ENCODE measurements around the gene SYMPK. TPM values are rescaled to one million over a fixed set of nuclear protein-coding genes. Genes with fewer than 3 reads are reported as not detected.
"Not testable (repeated sequence)": the region's sequence is repeated elsewhere in the genome, so short reads cannot be mapped to it uniquely, and the experiment has no call there.

SYMPK gene
- total RNA-seq, 1 donor from 2014 or later, result 70.0 TPM

DNA sequence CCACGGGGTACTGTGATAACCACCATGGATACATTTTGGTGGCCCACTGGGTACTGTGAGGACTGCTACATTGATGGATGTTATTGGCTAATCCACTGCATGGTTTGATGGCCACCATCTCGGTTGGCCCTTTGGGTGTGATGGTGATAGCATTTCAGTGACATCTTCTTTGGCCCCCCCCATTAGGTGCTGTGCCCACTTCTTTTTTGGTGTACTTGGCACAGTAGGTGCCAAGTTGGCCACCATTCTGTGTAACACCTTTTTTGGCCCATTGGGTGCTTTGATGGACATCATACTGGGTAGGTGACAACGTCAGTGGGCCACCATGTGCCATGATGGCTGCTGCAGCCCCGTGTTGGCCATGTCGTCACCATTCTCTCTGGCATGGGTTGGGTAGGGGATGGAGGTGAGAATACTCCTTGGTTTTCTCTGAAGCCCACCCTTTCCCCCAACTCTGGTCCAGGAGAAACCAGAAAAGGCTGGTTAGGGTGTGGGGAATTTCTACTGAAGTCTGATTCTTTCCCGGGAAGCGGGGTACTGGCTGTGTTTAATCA lies 10.3 kb upstream of the SYMPK start:
- Histone ChIP-seq H3K4me3 (ENCODE audit: insufficient read depth, low read depth, low read length) (no peak overlapping the region), H3K9ac (ENCODE audit: low read length) (no peak overlapping the region), H4K20me1 (ENCODE audit: insufficient read depth, low read length) (no peaks in the 10 kb centered on the region), H3K79me2 (ENCODE audit: insufficient read depth, low read length) (no peaks in the 10 kb centered on the region), H3K27ac (ENCODE audit: low read depth, low read length) (no peak overlapping the region), H2AFZ (ENCODE audit: low read depth, low read length) (no peak overlapping the region), H3K27me3 (ENCODE audit: insufficient read depth, low read length) (no peaks in the 10 kb centered on the region), H3K4me1 (ENCODE audit: insufficient read depth, low read length) (peaks cover 11% of the 10 kb centered on the region), H3K9me3 (ENCODE audit: insufficient read depth, low read depth, low read length) (no peaks in the 10 kb centered on the region), H3K4me2 (ENCODE audit: low read length) (no peak overlapping the region), H3K36me3 (ENCODE audit: insufficient read depth, low read length) (no peaks in the 10 kb centered on the region)
- no peak for FAIRE-seq
- no peaks in the 10 kb centered on the region for H3K4me1 Mint-ChIP-seq (ENCODE audit: low read depth, unreplicated experiment)
- no peaks in the 10 kb centered on the region for H3K27me3 Mint-ChIP-seq (ENCODE audit: low read depth, unreplicated experiment)
- no peaks in the 10 kb centered on the region for H3K9me3 Mint-ChIP-seq (ENCODE audit: unreplicated experiment)
- H3K4me3 Mint-ChIP-seq (ENCODE audit: unreplicated experiment), result no peak overlapping the region
- DNase-seq (ENCODE audit: low read depth), result no peak
- no peak overlapping the region for H3K27ac Mint-ChIP-seq (ENCODE audit: unreplicated experiment)
- no peaks in the 10 kb centered on the region for H3K36me3 Mint-ChIP-seq (ENCODE audit: low read depth, unreplicated experiment)
- TF ChIP-seq, protein P1, sequence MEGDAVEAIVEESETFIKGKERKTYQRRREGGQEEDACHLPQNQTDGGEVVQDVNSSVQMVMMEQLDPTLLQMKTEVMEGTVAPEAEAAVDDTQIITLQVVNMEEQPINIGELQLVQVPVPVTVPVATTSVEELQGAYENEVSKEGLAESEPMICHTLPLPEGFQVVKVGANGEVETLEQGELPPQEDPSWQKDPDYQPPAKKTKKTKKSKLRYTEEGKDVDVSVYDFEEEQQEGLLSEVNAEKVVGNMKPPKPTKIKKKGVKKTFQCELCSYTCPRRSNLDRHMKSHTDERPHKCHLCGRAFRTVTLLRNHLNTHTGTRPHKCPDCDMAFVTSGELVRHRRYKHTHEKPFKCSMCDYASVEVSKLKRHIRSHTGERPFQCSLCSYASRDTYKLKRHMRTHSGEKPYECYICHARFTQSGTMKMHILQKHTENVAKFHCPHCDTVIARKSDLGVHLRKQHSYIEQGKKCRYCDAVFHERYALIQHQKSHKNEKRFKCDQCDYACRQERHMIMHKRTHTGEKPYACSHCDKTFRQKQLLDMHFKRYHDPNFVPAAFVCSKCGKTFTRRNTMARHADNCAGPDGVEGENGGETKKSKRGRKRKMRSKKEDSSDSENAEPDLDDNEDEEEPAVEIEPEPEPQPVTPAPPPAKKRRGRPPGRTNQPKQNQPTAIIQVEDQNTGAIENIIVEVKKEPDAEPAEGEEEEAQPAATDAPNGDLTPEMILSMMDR (IDR thresholded peaks at IDR 0.05; ENCODE audit: insufficient read depth, low read depth, low read length), result no peak
- no peak for TF ChIP-seq EZH2 (IDR thresholded peaks at IDR 0.05; ENCODE audit: insufficient read depth, low read length)

DNA sequence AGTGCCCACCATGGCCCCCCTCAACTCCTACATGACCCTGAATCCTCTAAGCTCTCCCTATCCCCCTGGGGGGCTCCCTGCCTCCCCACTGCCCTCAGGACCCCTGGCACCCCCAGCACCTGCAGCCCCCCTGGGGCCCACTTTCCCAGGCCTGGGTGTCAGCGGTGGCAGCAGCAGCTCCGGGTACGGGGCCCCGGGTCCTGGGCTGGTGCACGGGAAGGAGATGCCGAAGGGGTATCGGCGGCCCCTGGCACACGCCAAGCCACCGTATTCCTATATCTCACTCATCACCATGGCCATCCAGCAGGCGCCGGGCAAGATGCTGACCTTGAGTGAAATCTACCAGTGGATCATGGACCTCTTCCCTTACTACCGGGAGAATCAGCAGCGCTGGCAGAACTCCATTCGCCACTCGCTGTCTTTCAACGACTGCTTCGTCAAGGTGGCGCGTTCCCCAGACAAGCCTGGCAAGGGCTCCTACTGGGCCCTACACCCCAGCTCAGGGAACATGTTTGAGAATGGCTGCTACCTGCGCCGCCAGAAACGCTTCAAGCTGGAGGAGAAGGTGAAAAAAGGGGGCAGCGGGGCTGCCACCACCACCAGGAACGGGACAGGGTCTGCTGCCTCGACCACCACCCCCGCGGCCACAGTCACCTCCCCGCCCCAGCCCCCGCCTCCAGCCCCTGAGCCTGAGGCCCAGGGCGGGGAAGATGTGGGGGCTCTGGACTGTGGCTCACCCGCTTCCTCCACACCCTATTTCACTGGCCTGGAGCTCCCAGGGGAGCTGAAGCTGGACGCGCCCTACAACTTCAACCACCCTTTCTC lies 9.4 kb upstream of the SYMPK start:
- no peak overlapping the region for H3K4me3 Mint-ChIP-seq (ENCODE audit: unreplicated experiment)
- Histone ChIP-seq H3K27me3 (ENCODE audit: insufficient read depth, low read length) (no peaks in the 10 kb centered on the region), H3K27ac (ENCODE audit: low read depth, low read length) (no peak overlapping the region), H3K79me2 (ENCODE audit: insufficient read depth, low read length) (no peaks in the 10 kb centered on the region), H3K4me3 (ENCODE audit: insufficient read depth, low read depth, low read length) (no peak overlapping the region), H3K9me3 (ENCODE audit: insufficient read depth, low read depth, low read length) (no peaks in the 10 kb centered on the region), H2AFZ (ENCODE audit: low read depth, low read length) (no peak overlapping the region), H3K4me2 (ENCODE audit: low read length) (no peak overlapping the region), H4K20me1 (ENCODE audit: insufficient read depth, low read length) (no peaks in the 10 kb centered on the region), H3K36me3 (ENCODE audit: insufficient read depth, low read length) (no peaks in the 10 kb centered on the region), H3K4me1 (ENCODE audit: insufficient read depth, low read length) (peaks cover 11% of the 10 kb centered on the region), H3K9ac (ENCODE audit: low read length) (no peak overlapping the region)
- FAIRE-seq (no peak), DNase-seq (ENCODE audit: low read depth) (no peak)
- no peaks in the 10 kb centered on the region for H3K36me3 Mint-ChIP-seq (ENCODE audit: low read depth, unreplicated experiment)
- H3K4me1 Mint-ChIP-seq (ENCODE audit: low read depth, unreplicated experiment), result no peaks in the 10 kb centered on the region
- no peak for TF ChIP-seq EZH2 (IDR thresholded peaks at IDR 0.05; ENCODE audit: insufficient read depth, low read length)
- TF ChIP-seq, protein P1 (IDR thresholded peaks at IDR 0.05; ENCODE audit: insufficient read depth, low read depth, low read length), result no peak
- no peaks in the 10 kb centered on the region for H3K27me3 Mint-ChIP-seq (ENCODE audit: low read depth, unreplicated experiment)
- H3K27ac Mint-ChIP-seq (ENCODE audit: unreplicated experiment), result no peak overlapping the region
- H3K9me3 Mint-ChIP-seq (ENCODE audit: unreplicated experiment), result no peaks in the 10 kb centered on the region

DNA sequence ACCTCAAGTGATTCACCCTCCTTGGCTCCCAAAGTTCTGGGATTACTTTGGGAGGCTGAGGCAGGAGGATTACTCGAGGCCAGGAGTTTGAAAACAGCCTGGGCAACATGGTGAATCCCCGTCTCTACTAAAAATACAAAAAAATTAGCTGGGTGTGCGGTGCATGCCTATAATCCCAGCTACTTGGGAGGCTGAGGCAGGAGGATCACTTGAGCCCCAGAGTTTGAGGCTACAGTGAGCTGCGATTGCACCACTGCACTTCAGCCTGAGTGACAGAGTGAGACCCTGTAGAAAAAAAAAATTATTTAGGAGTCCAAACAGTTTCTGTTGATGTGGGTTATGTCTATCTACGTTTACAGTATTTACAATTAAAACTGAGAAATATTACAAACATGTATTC lies 7.9 kb upstream of the SYMPK start:
- Mint-ChIP-seq H3K27me3 (ENCODE audit: low read depth, unreplicated experiment) (peaks cover 6% of the 10 kb centered on the region), H3K27ac (ENCODE audit: unreplicated experiment) (no peak overlapping the region), H3K9me3 (ENCODE audit: unreplicated experiment) (no peaks in the 10 kb centered on the region), H3K36me3 (ENCODE audit: low read depth, unreplicated experiment) (no peaks in the 10 kb centered on the region), H3K4me3 (ENCODE audit: unreplicated experiment) (no peak overlapping the region), H3K4me1 (ENCODE audit: low read depth, unreplicated experiment) (no peaks in the 10 kb centered on the region)
- DNase-seq (ENCODE audit: low read depth), result no peak
- Histone ChIP-seq H3K4me2 (ENCODE audit: low read length) (no peak overlapping the region), H3K9ac (ENCODE audit: low read length) (no peak overlapping the region), H2AFZ (ENCODE audit: low read depth, low read length) (no peak overlapping the region), H3K27ac (ENCODE audit: low read depth, low read length) (no peak overlapping the region), H3K9me3 (ENCODE audit: insufficient read depth, low read depth, low read length) (no peaks in the 10 kb centered on the region), H3K4me1 (ENCODE audit: insufficient read depth, low read length) (no peaks in the 10 kb centered on the region), H3K79me2 (ENCODE audit: insufficient read depth, low read length) (no peaks in the 10 kb centered on the region), H4K20me1 (ENCODE audit: insufficient read depth, low read length) (no peaks in the 10 kb centered on the region), H3K36me3 (ENCODE audit: insufficient read depth, low read length) (no peaks in the 10 kb centered on the region), H3K27me3 (ENCODE audit: insufficient read depth, low read length) (peaks cover 12% of the 10 kb centered on the region), H3K4me3 (ENCODE audit: insufficient read depth, low read depth, low read length) (no peak overlapping the region)
- FAIRE-seq, result no peak
- no peak for TF ChIP-seq EZH2 (IDR thresholded peaks at IDR 0.05; ENCODE audit: insufficient read depth, low read length)
- TF ChIP-seq, protein P1 (IDR thresholded peaks at IDR 0.05; ENCODE audit: insufficient read depth, low read depth, low read length), result no peak

DNA sequence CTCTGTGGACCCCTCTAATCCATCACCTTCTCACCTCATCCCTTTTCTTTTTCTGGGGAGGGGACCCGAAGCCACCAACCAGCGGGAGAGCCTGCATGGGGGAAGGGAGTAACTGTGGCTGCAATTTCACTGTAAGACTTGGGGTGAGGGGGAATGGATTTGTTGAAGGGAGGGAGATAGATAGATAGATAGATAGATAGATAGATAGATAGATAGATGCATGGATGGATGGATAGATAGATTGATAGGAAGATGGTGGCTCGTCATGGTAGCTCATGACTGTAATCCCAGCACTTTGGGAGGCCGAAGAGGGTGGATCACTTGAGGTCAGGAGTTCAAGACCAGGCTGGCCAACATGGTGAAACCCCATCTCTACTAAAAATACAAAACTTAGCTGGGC lies 4.3 kb upstream of the SYMPK start:
- not testable (repeated sequence) for H3K9ac ChIP-seq (ENCODE audit: low read length); FAIRE-seq; H3K36me3 ChIP-seq (ENCODE audit: insufficient read depth, low read length); H3K4me2 ChIP-seq (ENCODE audit: low read length); H3K27ac Mint-ChIP-seq (ENCODE audit: unreplicated experiment); H3K4me3 Mint-ChIP-seq (ENCODE audit: unreplicated experiment); DNase-seq (ENCODE audit: low read depth); H4K20me1 ChIP-seq (ENCODE audit: insufficient read depth, low read length); H3K4me3 ChIP-seq (ENCODE audit: insufficient read depth, low read depth, low read length); H3K9me3 Mint-ChIP-seq (ENCODE audit: unreplicated experiment); H3K36me3 Mint-ChIP-seq (ENCODE audit: low read depth, unreplicated experiment); H3K27ac ChIP-seq (ENCODE audit: low read depth, low read length); H3K4me1 ChIP-seq (ENCODE audit: insufficient read depth, low read length); H2AFZ ChIP-seq (ENCODE audit: low read depth, low read length); H3K4me1 Mint-ChIP-seq (ENCODE audit: low read depth, unreplicated experiment); H3K9me3 ChIP-seq (ENCODE audit: insufficient read depth, low read depth, low read length); H3K79me2 ChIP-seq (ENCODE audit: insufficient read depth, low read length)
- H3K27me3 ChIP-seq (ENCODE audit: insufficient read depth, low read length), result peaks cover 33% of the 10 kb centered on the region
- H3K27me3 Mint-ChIP-seq (ENCODE audit: low read depth, unreplicated experiment), result peaks cover 25% of the 10 kb centered on the region
